MCF 10A (cell line): Measurements from ENCODE around the gene RASGEF1C. TPM values are rescaled to one million over a fixed set of nuclear protein-coding genes. Genes with fewer than 3 reads are reported as not detected.

Source experiments
- BruUV-seq: library from RNA; stranded (reverse); fragments of 400-500 nt; replicated peaks from 2 replicates; lab custom pipeline; 2021; lab: Mats Ljungman, UMichigan
- CTCF ChIA-PET: fragments of 300-600 bp; sonication (Branson Sonifier 250); formaldehyde crosslinking; extraction: SDS; loops from one replicate; lab custom pipeline; 2021; ENCODE audit warnings: antibody characterized with exemption, inconsistent platforms; lab: Yijun Ruan, JAX
- POLR2A ChIA-PET: fragments of 300-600, 350-650 bp; sonication (Branson Sonifier 250); formaldehyde crosslinking; extraction: SDS; loops from one replicate; lab custom pipeline; 2020; ENCODE audit warnings: antibody characterized with exemption, inconsistent platforms; lab: Yijun Ruan, JAX
- DNase-seq: peaks from one replicate; pipeline ENCODE4 v3.0.0-alpha.2; 2018; ENCODE audit not compliant: unreplicated experiment
- H3K27ac Mint-ChIP-seq: one replicate; pipeline ENCODE4 v1.8.0; 2022; ENCODE audit warnings: mild to moderate bottlenecking, low read depth, mixed read lengths; ENCODE audit not compliant: unreplicated experiment
- H3K27me3 Mint-ChIP-seq: one replicate; pipeline ENCODE4 v1.8.0; 2022; ENCODE audit warnings: mixed read lengths; ENCODE audit not compliant: insufficient read depth, unreplicated experiment
- H3K36me3 Mint-ChIP-seq: one replicate; pipeline ENCODE4 v1.8.0; 2022; ENCODE audit warnings: mild to moderate bottlenecking, moderate library complexity, mixed read lengths; ENCODE audit not compliant: insufficient read depth, unreplicated experiment
- H3K4me1 Mint-ChIP-seq: one replicate; pipeline ENCODE4 v1.8.0; 2022; ENCODE audit warnings: mixed read lengths; ENCODE audit not compliant: insufficient read depth, unreplicated experiment
- H3K4me3 Mint-ChIP-seq: one replicate; pipeline ENCODE4 v1.8.0; 2022; ENCODE audit warnings: mild to moderate bottlenecking, moderate library complexity, mixed read lengths; ENCODE audit not compliant: unreplicated experiment
- H3K9me3 Mint-ChIP-seq: one replicate; pipeline ENCODE4 v1.8.0; 2022; ENCODE audit warnings: mixed read lengths; ENCODE audit not compliant: unreplicated experiment
- intact Hi-C: fragments of 100-400 bp; cut with micrococcal nuclease; formaldehyde crosslinking; loops from 2 replicates; pipeline ENCODE4 v1.14.1; 2022
- total RNA-seq: library from RNA; stranded (reverse); gene quantifications from 2 replicates; pipeline ENCODE4 v1.2.3, GENCODE V29; 2022
- TF ChIP-seq, protein P1 (sequence below): fragments of 200-600 bp; IDR thresholded peaks from one replicate; pipeline ENCODE4 v1.8.0; 2022; ENCODE audit warnings: antibody characterized with exemption, mild to moderate bottlenecking; ENCODE audit not compliant: unreplicated experiment

The RASGEF1C gene
- total RNA-seq, 1 experiment from 2014 or later: not detected

DNA sequence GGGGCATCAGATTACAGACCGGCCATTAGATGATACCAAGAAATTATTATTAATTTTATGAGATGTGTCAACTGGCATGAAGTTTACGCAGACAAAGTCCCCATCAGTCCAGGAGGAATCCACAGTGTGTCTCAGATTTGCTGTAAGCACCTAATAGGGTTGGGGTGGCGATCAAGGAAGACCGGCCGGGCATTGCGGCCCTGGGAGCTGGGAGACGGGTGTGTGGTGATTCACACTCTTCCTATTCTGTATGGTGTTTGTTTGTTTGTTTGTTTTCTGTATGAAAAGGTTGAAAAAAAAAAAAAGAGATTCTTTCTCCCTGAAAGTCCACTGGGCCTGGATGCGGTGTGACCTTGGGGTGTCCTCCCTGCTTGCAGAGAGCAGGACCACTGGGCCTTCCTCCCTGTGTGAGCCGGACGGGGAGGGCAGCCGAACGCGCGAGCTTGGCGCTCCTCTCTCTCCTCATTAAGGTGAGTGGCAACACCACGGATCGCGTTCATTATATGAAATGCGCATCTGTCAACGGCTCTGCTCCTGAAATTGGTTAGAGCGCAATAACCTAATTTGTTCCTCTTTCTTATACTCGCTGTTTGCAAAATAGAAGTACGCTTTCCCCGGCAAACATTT is 15.1 kb downstream of the RASGEF1C start:
- H3K9me3 Mint-ChIP-seq: peaks cover 13% of the 10 kb centered on the region
- no peaks in the 10 kb centered on the region for H3K4me1 Mint-ChIP-seq
- no peak overlapping the region for H3K27ac Mint-ChIP-seq
- ChIA-PET CTCF (no interaction called here), POLR2A (no interaction called here)
- H3K36me3 Mint-ChIP-seq: no peaks in the 10 kb centered on the region
- H3K27me3 Mint-ChIP-seq: no peaks in the 10 kb centered on the region
- no TSS peak for BruUV-seq
- no peak overlapping the region for H3K4me3 Mint-ChIP-seq
- DNase-seq: no peak
- intact Hi-C loops: no loop called here
- TF ChIP-seq, protein P1, sequence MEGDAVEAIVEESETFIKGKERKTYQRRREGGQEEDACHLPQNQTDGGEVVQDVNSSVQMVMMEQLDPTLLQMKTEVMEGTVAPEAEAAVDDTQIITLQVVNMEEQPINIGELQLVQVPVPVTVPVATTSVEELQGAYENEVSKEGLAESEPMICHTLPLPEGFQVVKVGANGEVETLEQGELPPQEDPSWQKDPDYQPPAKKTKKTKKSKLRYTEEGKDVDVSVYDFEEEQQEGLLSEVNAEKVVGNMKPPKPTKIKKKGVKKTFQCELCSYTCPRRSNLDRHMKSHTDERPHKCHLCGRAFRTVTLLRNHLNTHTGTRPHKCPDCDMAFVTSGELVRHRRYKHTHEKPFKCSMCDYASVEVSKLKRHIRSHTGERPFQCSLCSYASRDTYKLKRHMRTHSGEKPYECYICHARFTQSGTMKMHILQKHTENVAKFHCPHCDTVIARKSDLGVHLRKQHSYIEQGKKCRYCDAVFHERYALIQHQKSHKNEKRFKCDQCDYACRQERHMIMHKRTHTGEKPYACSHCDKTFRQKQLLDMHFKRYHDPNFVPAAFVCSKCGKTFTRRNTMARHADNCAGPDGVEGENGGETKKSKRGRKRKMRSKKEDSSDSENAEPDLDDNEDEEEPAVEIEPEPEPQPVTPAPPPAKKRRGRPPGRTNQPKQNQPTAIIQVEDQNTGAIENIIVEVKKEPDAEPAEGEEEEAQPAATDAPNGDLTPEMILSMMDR: no peak

DNA sequence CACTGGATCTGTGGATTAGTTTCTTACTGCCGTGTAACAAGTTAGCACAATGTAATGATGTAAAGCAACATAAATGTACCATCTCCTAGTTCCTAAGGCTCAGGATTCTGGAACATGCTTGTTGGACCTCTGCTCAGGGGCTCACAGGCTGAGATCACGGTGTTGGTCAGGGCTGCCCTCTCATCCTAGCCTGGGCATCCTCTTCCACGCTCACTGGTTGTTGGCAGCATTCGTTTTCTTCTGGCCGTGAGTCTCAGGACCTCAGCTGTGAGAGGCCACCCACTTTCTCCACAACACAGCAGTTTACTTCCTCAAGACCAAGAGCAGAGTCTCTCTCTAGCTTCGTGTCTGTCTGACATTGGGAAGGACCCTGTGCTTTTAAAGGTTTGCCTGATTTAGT is 17.3 kb downstream of the RASGEF1C start:
- ChIA-PET POLR2A (no interaction called here), CTCF (no interaction called here)
- DNase-seq: no peak
- Mint-ChIP-seq H3K4me1 (no peaks in the 10 kb centered on the region), H3K9me3 (peaks cover 24% of the 10 kb centered on the region), H3K27ac (no peak overlapping the region), H3K36me3 (no peaks in the 10 kb centered on the region), H3K27me3 (no peaks in the 10 kb centered on the region), H3K4me3 (no peak overlapping the region)
- BruUV-seq: no TSS peak
- intact Hi-C loops: no loop called here
- TF ChIP-seq, protein P1: no peak

DNA sequence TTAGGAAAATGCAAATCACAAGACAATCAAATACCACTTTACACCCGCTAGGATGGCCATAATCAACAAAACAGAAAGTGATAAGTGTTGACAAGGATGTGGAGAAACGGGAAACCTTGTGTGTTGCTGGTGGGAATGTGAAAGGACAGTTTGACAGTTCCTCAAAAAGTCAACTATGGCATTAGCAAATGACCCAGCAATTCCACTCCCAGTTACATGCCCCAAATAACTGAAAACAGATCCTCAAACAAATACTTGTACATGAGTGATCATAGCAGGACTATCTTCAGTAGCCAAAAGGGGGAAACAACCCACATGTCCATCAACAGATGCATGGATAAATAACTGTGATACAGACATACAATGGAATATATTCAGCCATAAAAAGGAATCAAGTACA is 21.2 kb downstream of the RASGEF1C start:
- POLR2A ChIA-PET: no interaction called here
- Mint-ChIP-seq H3K27me3 (no peaks in the 10 kb centered on the region), H3K27ac (no peak overlapping the region), H3K36me3 (no peaks in the 10 kb centered on the region), H3K4me3 (no peak overlapping the region), H3K4me1 (no peaks in the 10 kb centered on the region), H3K9me3 (peaks cover 29% of the 10 kb centered on the region)
- intact Hi-C loops: no loop called here
- DNase-seq: no peak
- TF ChIP-seq, protein P1: no peak
- BruUV-seq: no TSS peak
- CTCF ChIA-PET: interaction anchor here (0.6 kb wide), 1 partner anchor 198 kb away, joined by 3 read pairs; no protein-coding TSS in a partner anchor

DNA sequence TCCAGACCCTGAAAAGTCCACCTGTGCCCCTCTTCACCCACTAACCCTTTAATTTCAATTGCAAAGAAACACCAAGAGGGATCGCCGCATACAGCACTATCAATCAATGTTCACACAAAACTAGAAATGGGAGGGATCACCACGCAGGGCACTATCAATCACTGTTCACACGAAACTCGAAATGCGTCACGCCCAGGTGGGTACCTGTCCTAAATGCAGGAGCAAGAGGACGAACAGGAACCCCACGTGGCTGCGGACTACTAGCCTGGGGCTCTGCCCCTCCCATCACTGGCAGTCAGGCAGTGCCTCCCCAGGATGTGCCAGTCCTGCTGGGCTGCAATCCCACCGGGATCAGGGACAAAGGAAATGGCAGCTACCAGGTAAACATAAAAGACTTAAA is 28.2 kb downstream of the RASGEF1C start:
- no TSS peak for BruUV-seq
- POLR2A ChIA-PET: no interaction called here
- peaks cover 18% of the 10 kb centered on the region for H3K27me3 Mint-ChIP-seq
- no peaks in the 10 kb centered on the region for H3K36me3 Mint-ChIP-seq
- H3K27ac Mint-ChIP-seq: no peak overlapping the region
- intact Hi-C loops: no loop called here
- DNase-seq: no peak
- TF ChIP-seq, protein P1: no peak
- CTCF ChIA-PET: no interaction called here
- peaks cover 6% of the 10 kb centered on the region for H3K9me3 Mint-ChIP-seq
- no peak overlapping the region for H3K4me3 Mint-ChIP-seq
- H3K4me1 Mint-ChIP-seq: peaks cover 7% of the 10 kb centered on the region
